Stimulated activated CD4-positive, alpha-beta T cell treated with anti-CD3 and anti-CD28 coated beads, Interleukin-2, amount 100 ng/mL, for 4 hours (primary cell): ENCODE measurements around the gene LIG3.
"Not testable (repeated sequence)": the region's sequence is repeated elsewhere in the genome, so short reads cannot be mapped to it uniquely, and the experiment has no call there.

Experiments
- DNase-seq: peaks from one replicate; pipeline ENCODE4 v3.0.0-alpha.2; 2020; ENCODE audit warnings: low read depth

Gene LIG3

DNA sequence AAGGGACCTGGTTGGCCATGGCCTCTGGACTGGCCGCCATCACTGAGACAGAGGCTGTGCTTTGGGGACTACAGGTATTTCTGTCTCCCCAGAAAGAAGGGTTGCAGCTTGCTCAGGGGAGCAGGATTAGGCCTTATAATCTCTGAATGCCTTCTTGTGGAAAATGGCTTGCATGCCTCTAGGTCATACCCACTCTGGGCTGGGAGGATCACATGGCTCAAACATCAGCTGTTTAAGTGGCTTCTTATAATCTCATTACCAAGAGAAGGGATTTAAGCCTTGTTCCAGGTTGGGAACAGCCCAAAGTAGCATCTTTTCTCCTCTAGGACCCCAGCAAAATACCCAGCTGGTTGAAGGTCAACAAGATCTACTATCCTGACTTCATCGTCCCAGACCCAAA, 19.1 kb downstream of the LIG3 start:
- no peak for DNase-seq

DNA sequence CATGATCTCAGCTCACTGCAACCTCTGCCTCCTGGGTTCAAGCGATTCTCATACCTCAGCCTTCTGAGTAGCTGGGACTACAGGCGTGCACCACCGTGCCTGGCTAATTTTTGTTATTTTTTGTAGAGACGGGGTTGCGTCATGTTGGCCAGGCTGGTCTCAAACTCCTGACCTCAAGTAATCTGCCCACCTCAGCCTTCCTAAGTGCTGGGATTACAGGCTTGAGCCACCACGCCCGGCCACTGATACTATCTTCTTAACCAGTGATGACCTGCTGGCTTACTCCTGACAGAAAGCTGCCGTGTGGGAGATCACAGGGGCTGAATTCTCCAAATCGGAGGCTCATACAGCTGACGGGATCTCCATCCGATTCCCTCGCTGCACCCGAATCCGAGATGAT, 20.7 kb downstream of the LIG3 start:
- DNase-seq = not testable (repeated sequence)

DNA sequence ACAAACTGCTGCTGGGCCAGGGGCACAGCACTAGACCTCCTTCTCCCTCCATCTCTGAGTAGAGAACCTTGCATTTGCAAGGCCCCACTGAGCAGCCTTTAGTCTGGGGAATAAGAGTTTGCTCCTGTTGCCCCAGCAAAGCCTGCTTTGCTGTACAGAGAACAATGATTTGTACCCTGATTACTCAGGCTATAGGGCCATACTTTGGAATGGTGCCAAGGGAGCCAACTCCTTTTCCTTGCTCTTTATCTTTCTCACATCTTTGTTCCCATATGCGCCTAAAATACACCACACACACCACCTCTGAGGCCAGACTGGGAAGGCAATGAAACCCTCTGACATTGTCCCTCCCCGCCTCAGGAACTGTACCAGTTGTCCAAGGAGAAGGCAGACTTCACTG, 21.2 kb downstream of the LIG3 start:
- no peak for DNase-seq

DNA sequence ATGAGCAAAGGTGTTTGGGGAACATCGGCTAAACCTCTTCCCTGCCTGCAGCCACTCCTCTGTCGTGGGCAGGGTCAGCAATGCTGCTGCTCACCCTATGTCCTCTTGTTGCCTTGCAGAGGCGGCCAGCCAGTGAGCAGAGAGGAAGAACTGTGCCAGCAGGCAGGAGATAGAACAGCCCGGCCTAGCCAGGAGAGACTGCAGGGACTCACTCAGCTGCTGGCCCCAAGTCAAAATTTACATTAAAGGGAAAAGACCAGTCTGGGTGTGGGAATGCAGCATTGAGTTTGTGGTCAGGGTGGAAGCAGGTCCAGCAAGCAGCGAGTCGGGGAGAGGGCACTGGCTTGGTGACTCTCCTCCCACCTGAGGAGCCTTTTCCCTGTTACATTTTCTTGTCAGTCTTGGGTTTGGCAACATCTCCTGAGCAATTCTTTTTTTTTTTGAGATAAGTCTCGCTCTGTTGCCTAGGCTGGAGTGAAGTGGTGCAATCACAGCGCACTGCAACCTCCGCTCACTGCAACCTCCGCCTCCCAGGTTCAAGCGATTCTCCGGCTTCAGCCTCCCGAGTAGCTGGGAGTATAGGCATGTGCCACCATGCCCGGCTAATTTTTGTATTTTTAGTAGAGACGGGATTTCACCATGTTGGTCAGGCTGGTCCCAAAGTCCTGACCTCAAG, 22.7 kb downstream of the LIG3 start:
- no peak for DNase-seq

DNA sequence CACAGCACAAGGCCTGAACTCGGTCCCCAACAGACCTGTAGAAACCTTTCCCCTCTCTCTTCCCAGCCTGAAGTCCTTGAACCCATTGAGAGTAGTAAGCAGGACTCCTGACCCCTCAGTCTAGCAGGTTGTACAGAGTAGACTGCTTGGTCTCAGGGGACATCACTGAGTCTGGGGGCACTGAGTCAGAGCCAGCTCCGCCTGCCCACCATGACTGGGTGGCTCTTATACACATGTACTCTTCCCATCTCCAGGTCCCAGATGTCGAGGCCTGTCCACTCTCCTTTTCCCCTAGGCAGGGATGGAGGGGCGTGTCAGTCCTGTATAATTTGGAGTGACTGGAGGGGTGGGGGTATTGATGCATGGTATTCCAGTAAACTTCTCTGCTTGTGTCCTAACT, 23.5 kb downstream of the LIG3 start:
- no peak for DNase-seq

DNA sequence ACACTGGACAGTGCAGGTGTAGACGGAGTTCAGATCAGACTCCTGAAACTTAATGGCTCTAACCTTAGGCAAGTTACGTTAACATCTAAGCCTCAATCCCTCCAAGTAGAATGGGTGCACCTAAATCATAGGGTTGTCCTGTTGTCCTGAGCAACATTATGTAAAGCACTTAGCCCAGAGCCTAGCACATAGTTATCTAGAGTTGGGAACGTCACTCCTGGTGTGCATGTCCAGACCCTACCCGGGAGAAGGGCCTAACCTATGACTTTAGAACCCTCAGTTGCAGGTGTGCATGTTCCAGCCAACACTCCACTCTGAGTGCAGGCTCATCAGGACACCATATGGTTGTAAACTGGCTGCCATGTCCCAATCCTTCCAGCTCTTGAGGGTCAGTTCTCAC, 26.0 kb downstream of the LIG3 start:
- no peak for DNase-seq

DNA sequence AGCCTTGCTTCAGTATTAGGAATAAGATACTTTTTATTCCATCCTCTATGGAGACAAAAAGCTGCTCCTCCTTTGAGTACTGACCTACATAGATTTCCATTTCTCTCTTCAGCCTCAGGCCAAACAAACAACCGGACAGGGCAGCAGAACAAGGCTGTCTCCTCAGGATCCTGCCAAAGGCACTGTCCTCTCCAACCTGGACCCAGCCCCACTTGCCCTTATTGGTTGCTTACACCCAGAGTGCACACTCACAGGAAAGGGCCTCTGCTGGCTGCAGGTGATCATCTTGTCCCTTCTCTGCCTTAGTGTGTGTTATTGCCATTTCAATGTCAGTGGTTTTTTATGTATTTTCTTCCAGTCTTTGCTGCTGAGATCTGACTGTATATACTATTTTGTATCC, 26.6 kb downstream of the LIG3 start:
- no peak for DNase-seq

DNA sequence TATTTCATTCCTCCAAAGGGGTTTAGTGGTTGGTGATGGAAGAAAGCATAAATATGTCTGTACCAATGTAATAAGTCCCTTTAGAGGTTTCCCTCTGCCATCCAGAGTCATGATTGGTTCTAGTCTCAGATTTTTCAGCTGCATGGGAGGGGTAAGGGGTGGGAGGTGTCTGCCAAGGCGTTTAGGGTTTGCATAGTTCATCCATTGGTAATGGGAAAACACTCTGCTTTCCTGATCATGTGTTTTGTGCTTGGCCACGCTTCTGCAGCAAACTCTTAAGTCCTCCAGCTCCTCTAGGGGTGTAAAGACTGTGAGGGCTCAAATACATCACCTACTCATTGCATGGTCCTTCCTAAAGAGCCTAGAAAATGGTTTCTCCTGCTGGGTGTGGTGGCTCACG, 29.8 kb downstream of the LIG3 start:
- DNase-seq = no peak

DNA sequence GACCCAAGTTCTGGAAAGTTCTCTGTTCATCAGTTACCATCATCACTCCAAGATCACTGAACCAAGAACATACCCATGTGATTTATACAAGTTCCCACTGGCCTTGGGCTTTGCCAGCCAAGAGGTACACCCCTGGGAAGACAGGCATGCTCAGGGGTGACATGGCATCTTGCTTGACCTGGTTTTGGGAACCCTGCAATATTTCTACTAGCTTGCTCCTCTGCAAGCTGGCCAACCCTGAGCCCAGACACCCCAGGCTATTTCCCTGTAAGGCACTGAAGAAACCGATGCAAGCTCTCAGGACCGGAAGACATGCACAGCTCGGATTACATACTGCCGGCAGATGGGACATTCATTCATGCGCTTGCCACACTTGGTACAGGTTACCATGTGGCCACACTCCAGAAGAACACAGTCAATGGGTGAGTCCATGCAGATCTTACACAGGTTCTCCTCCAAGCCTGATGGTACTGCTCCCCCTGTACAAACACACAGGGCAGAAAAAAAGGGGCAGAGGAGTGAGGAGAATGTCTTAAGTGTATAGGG, 31.4 kb downstream of the LIG3 start:
- DNase-seq = no peak

DNA sequence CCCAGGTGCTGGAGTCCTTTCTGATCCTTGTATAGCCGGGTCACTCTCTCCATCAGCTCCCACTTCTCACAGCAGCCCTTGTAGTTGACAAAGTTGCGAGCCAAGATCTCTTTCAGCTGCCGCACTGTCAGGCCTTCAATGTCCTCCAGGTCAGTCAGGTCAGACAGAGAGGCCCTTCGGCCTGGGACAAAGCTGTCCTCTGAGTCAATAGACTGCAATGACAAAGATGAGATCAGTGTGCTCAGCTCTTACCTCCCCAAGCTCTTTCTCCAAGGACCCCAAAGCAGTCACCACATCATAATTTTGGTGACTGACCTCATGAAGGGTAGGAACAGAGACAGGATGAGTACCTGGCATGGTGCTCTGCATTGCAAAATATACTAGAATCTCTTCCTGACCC, 36.1 kb downstream of the LIG3 start:
- DNase-seq = no peak

DNA sequence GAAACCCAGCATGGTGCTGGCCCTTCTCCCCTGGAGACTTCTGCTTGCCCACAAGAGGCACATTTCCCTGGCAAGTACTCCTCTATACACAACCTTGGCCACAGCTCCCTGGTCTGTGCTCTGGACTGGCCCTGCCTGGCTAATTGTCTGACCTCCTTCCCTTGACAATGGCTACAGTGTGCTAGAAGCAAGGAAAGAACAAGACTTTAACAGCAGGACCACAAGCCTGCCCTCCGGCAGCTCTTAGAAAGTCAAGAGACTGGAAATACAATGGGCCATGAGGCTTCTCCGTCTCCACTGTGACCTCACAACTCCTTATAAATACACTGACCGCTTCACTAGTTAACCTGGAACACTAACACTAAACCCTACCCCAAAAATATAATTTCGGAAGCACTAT, 36.7 kb downstream of the LIG3 start:
- no peak for DNase-seq

DNA sequence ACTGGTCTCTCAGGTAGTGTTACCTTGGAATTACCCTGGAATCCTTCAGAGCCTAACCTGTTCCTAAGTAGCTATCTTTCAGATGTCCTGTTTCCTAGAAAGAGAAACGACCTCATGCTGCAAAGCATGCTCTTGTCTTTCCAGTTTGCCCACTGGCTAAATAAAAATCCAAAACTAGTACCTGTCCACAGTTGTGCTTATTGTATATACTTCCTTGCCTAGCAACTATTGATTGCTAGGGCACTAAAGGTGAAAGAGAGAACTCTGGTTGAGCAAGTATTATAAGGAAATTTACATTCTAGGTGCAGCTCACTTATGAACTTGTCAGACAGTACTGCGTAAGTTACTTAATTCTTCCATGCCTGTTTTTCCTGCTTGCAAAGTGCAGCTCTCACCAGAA, 38.5 kb downstream of the LIG3 start:
- DNase-seq = no peak

DNA sequence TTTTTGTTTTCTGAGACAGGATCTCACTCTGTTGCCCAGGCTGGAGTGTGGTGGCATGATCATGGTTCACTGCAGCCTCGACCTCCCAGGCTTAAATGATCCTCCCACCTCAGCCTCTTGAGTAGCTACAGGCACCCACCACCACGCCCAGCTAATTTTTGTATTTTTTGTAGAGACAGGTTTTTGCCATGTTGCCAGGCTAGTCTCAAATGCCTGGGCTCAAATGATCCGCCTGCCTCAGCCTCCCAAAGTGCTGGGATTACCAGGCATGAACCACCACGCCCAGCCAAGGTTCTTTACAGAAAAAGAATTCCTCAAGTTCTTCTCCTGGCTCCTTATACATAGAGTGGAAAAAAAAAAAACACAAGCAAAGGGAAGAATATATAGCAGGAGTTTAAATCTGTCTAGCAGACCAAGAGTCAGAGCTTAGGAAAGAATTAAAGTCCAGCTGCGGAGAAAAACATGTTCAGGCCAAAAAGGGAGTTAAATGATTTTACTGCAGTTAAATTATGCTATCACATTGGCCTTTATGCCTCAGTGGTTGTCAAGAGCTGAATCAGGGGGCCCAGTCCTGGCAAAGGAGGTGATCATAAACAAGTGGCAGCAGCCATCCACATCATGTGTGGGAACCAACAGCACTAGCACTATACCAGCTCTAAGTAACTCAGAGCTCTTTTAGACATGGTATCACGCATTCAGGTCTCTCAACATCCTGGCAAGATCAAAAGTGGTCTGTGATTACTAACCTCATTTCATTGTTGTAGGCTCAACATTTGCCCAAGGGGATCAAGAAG, 39.3 kb downstream of the LIG3 start:
- DNase-seq = no peak

DNA sequence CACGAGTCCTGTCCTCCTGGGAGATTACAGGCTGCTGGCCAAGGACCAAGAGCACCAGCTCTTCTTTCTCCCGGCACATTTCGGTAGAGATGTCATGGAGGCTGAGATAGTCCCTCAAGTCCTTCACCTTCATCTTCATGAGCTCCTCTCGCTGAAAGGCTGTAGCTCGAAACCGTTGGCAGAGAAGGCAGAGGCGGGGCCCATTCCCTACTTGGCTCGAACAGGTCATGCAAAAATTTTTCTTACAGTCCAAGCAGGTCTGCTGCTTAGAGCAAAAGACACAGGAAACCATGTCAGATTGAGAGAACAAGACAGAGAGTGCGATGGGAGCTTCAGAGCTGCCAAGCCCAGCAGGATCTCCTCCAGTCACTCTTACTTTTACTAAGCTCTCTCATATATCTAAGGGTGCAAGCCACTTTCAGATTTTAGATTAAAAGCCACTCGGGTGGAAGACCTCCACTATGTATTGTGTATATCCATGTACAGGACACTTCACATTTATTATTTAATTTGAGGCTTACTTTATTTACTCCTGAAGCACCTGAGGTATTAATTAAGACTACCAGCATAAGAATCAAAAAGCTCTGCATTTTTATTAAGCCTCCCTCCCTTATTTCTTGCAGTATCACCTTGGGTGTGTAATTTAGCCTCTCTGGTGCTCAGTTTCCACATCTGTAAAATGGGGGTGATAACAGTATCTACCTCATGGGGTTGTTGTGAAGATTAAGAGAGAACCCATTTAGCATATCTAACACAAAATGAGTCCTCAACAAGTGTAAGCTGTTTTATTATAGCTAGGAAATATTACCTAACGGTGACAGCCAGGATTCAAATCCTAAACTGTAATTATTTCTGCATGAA, 41.4 kb downstream of the LIG3 start:
- no peak for DNase-seq

DNA sequence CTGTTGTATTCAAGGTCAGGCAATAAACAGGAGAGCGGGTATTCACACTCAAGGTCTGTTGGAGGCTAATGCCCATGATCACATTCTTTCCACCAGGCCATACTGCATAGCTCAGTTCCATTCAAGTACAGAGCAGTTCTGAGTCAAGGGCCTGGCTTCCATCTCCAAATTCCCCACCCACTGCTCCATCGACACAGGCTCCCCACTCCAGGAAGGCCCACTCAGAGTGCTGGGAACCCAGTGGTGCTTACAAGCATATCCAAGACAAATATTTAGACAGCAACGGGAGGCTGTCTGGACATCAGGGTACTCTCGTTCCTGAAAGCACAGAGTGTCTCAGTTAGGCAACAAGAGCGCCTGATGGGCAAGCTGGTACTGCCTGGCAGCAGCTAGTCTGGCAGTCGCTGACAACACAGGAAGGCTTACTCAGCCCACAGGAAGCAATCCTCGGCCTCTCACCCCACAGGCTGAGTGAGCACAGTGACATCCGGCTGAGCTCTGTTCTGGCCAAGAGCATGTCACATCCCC, 42.3 kb downstream of the LIG3 start:
- DNase-seq = peak; percentile 68

DNA sequence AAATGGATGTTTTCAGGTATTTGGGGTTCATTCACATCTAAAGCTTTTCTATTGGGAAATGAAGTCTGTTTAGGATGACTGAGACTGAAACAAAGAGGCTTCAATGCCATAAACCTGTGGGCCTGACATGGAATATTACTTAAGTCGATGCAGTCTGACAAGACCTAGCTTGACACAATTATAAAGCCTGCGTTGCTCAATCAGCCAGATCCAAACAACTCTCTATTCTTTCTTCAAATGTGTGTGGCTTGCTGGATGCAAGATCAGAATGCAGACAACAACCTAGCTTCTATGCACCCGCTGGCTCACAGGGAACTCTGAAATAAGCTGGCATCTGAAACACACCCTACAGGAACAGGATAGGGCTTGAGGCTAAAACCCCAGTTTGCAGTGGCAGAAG, 43.2 kb downstream of the LIG3 start:
- no peak for DNase-seq

DNA sequence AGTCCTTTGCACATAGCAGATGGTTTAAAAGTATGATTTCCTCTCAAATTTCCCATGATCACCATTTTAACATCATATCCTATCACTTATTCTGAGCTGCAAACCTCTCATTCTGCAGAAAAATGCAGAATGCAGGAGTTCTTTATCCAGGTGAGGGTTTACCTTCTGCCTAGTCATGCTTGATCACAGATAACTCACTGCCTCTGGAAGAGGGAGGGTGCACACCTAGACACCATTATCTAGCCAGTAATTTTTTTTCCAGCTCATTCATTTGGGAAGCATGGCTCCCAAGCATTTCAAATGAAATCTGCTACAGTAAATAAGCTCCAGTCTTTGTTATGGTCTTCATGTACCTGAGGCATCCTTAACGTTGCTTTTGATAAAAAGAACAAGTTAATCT, 45.2 kb downstream of the LIG3 start:
- no peak for DNase-seq

DNA sequence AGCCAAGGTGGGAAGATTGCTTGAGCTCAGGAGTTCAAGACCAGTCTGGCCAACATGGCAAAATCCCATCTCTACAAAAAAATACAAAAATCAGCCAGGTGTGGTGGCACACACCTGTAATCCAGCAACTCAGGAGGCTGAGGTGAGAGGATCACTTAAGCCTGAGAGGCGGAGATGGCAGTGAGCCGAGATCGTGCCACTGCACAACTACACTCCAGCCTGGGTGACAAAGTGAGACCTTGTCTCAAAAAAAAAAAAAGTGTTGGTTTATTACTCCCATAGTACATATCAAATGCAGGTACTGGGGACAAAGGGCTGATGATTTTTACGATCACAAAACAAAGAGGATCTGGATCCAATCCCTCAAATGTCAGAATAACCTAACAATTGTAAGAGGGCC, 47.8 kb downstream of the LIG3 start:
- not testable (repeated sequence) for DNase-seq

DNA sequence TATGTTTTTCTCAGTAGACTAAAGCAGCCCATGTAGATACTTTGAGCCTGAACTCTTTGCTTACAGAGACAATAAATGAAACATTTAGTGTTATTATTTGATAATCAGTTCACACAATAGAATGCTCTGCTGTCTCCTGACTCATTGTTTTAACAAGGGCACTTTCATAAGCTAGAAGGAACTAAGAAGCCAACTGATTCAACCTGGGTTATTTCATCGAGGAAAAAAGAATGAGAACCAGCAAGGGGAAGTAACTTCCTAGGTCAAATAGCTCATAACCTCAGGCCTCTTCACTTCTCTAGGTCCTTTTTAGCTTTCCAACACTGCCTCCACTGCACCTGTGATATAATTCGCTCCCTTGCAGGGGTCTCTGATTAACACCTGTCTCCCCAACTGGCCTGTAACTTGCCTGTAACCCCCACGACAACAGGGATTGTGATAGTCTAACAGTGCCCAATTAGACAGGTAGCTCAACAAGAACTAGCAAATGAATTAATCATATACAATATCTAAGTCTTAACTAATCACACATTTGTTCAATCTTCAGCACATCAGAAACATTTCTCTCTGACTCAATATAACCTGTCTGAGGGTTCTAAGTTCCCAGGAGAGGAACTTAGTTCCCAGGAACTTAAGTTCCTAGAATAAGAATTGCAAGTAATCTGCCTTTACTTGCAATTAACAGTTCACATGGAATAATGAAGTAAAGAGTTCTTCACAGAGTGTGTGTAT, 48.4 kb downstream of the LIG3 start:
- DNase-seq = no peak

DNA sequence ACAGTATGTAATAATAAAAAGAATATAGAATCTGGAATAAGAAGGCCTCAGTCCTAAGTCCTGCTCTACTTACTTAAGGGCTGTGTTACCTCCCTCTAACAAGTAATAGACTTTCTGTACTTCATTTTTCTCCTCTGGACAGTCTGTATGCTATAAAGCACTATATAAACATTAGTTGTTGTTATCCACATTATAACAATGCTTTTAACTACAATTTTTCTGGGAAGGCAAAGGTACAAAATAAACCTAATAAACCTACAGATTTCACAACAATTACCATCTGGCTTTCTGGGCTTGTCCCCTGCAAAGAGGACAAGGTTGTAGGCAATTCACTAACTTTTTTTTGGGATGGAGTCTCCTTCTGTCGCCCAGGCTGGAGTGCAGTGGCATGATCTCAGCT, 50.5 kb downstream of the LIG3 start:
- DNase-seq = no peak

DNA sequence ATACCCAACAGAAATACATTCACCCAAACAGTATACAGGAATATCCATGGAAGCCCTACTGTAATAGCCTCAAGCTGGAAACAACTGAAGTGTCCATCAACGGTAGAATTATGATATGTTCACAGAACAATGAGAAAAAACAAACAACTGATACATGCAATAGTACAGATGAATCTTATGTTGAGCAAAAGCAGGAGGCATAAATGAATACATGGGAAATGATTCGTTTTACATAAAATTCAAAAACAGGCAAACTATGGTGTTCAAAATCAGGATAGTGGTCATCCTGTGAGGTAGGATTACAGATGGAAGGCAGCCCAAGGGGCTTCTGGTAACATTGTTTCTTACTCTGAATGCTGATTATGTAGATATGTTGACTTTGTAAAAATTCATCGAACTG, 58.1 kb downstream of the LIG3 start:
- no peak for DNase-seq

DNA sequence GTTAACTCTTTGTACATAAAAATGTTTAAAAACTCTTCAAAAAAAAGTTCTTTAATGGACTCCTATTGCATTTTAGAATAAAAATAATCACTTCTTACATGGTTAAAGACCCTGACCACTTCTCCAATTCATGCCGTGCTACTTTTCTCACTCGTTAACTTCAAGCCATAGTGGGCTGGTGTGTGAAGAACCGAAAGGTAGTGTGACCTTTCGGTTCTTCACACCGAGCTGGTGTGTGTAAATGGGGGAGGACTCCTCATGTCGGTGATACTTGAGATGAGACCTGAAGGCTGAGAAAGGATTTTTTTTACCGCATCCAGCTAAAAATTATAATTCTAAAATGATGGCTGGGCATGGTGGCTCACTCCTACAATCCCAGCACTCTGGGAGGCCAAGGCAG, 61.1 kb downstream of the LIG3 start:
- DNase-seq = no peak
